HepG2 (cell line): ENCODE data around the gene OLFM4. TPM values are rescaled to one million over a fixed set of nuclear protein-coding genes. Genes with fewer than 3 reads are reported as not detected.

Source experiments
- ATAC-seq: fragments of 200-7000 bp; cut with Tn5 transposase; 3 replicates; pipeline ENCODE4 v1.9.1; 2020; ENCODE audit warnings: mild to moderate bottlenecking, moderate library complexity
- BruUV-seq: library from RNA; stranded (reverse); fragments of 400-500 nt; replicated peaks from 2 replicates; lab custom pipeline; 2021; lab: Mats Ljungman, UMichigan
- CTCF ChIA-PET: fragments of 300-600 bp; formaldehyde crosslinking; extraction: SDS; loops from one replicate; lab custom pipeline; 2021; ENCODE audit warnings: low total read pairs, inconsistent platforms, low intra/inter-chr PET ratio; lab: Yijun Ruan, JAX
- POLR2A ChIA-PET: fragments of 350-600 bp; sonication (Branson Sonifier 250); formaldehyde crosslinking; loops from one replicate; lab custom pipeline; 2020; ENCODE audit warnings: antibody characterized with exemption, inconsistent platforms; lab: Yijun Ruan, JAX
- DNase-seq: peaks from one replicate; pipeline ENCODE4 v3.0.0-alpha.2; 2015; ENCODE audit warnings: low spot score
- FAIRE-seq: peaks from 3 replicates; lab custom pipeline; 2011; peaks lifted over from hg19 to GRCh38; lab: Jason Lieb, UNC
- H2AFZ ChIP-seq: one replicate; pipeline ENCODE4 v1.6.1; 2011; ENCODE audit warnings: low read length, inconsistent platforms
- H3K27ac ChIP-seq: fragments of 300-600 bp; 3 replicates; pipeline ENCODE4 v1.8.0; 2011; ENCODE audit warnings: mixed run types, mild to moderate bottlenecking, mixed read lengths, low read length, inconsistent platforms; ENCODE audit not compliant: insufficient read depth; ENCODE audit errors: extremely low read length
- H3K27me3 ChIP-seq, 2 experiments: fragments of 200-600 bp in 1 of 2; 2 replicates in 1 of 2; 3 replicates in 1 of 2; pipeline versions ENCODE4 v1.6.0 to v1.8.0; 2011; ENCODE audit warnings: low read length in 2 of 2, mild to moderate bottlenecking in 2 of 2, moderate library complexity in 2 of 2, inconsistent platforms in 1 of 2; ENCODE audit not compliant: insufficient read depth in 2 of 2, control insufficient read depth in 1 of 2
- H3K36me3 ChIP-seq, 2 experiments: fragments of 200-600 bp in 1 of 2; replicated peaks in 1 of 2; 2 replicates in 1 of 2; 3 replicates in 1 of 2; pipeline versions ENCODE4 v1.5.1 to v1.8.0; 2011; ENCODE audit warnings: low read length in 2 of 2, inconsistent platforms in 1 of 2; ENCODE audit not compliant: insufficient read depth in 2 of 2, control insufficient read depth in 1 of 2
- H3K4me1 ChIP-seq: 2 replicates; pipeline ENCODE4 v1.5.1; 2012; ENCODE audit warnings: low read length, inconsistent platforms; ENCODE audit not compliant: insufficient read depth
- H3K4me2 ChIP-seq: 2 replicates; pipeline ENCODE4 v1.6.0; 2011; ENCODE audit warnings: low read depth, low read length, inconsistent platforms
- H3K4me3 ChIP-seq, 3 experiments: fragments of 200-600 bp in 1 of 3; sonication (generic), shearing (Covaris generic) in 1 of 3; replicated peaks in 1 of 3; 2 replicates each; pipeline ENCODE4 v1.5.1; 2011 to 2016; ENCODE audit warnings: low read length in 3 of 3, inconsistent platforms in 2 of 3, low read depth in 2 of 3, mild to moderate bottlenecking in 2 of 3, control low read depth in 1 of 3, mixed read lengths in 1 of 3; ENCODE audit not compliant: insufficient read depth in 1 of 3
- H3K79me2 ChIP-seq: one replicate; pipeline ENCODE4 v1.6.1; 2011; ENCODE audit warnings: low read length, inconsistent platforms; ENCODE audit not compliant: insufficient read depth
- H3K9ac ChIP-seq: 2 replicates; pipeline ENCODE4 v1.6.0; 2011; ENCODE audit warnings: mild to moderate bottlenecking, low read depth, low read length, inconsistent platforms; ENCODE audit not compliant: insufficient read depth
- H3K9me3 ChIP-seq: 2 replicates; pipeline ENCODE4 v1.5.1; 2012; ENCODE audit warnings: mild to moderate bottlenecking, low read length
- H4K20me1 ChIP-seq: 2 replicates; pipeline ENCODE4 v1.6.0; 2011; ENCODE audit warnings: inconsistent platforms, mild to moderate bottlenecking, low read length, moderate library complexity; ENCODE audit not compliant: insufficient read depth
- AGO2 ChIP-seq: fragments of 200-400 bp; formaldehyde crosslinking; optimal IDR thresholded peaks from 2 replicates; pipeline ENCODE3; 2017; ENCODE audit warnings: mild to moderate bottlenecking, low read depth, low read length, moderate library complexity
- ESRRA ChIP-seq: sonication (generic); formaldehyde crosslinking; IDR thresholded peaks from 2 replicates; pipeline ENCODE4 v1.5.1; 2020; ENCODE audit warnings: mild to moderate bottlenecking, low read depth, missing genetic modification reagents
- PCBP1 ChIP-seq: fragments of 200-400 bp; formaldehyde crosslinking; IDR thresholded peaks from 2 replicates; pipeline ENCODE4 v1.6.1; 2017; ENCODE audit warnings: mild to moderate bottlenecking, low read depth, low read length, borderline replicate concordance
- PHF5A ChIP-seq: IDR thresholded peaks from one replicate; pipeline ENCODE4 v1.6.1; 2018; ENCODE audit warnings: low read depth, missing genetic modification reagents; ENCODE audit not compliant: unreplicated experiment
- SIN3A ChIP-seq: IDR thresholded peaks from 2 replicates; pipeline ENCODE4 v1.6.1; 2011; ENCODE audit warnings: low read depth, mild to moderate bottlenecking, control low read depth, low read length, borderline replicate concordance
- TRIM24 ChIP-seq: sonication (generic); formaldehyde crosslinking; IDR thresholded peaks from 2 replicates; pipeline ENCODE4 v1.8.0; 2022; ENCODE audit warnings: mild to moderate bottlenecking, missing genetic modification reagents
- WGBS: methylation state at CpG from one replicate; pipeline ENCODE4 v1.1.6; 2017; ENCODE audit warnings: low lambda C conversion rate; 5-methylcytosine and 5-hydroxymethylcytosine counted together
- in situ Hi-C: cut with HindIII; loops from 2 replicates; pipeline ENCODE4 v1.10.0; 2017; ENCODE audit warnings: low pct_unique_long_range_greater_than_20kb; ENCODE audit not compliant: extremely low pct_ligation_motif_present
- intact Hi-C: fragments of 100-400 bp; cut with micrococcal nuclease; formaldehyde crosslinking; loops from one replicate; pipeline ENCODE4 v1.10.0; 2022; ENCODE audit not compliant: unreplicated experiment
- polyA plus RNA-seq, 8 experiments: library from polyadenylated mRNA; depleted of rRNA in 3 of 8; stranded (reverse) in 7 of 8; unstranded in 1 of 8; fragments of >200 nt; fragmentation: Illumina TruSeq in 4 of 8; extraction: Trizol in 4 of 8; gene quantifications; 2 replicates each; pipeline versions ENCODE4 v1.2.1 to v1.2.3, GENCODE V29; 2011 to 2016; ENCODE audit warnings: low read depth in 4 of 8, missing spikeins in 1 of 8, mixed read lengths in 1 of 8; ENCODE audit not compliant: insufficient read depth in 1 of 8
- total RNA-seq, 5 experiments: library from RNA; depleted of rRNA; stranded (reverse); fragments of >200 nt; fragmentation: Illumina TruSeq; extraction: Trizol; gene quantifications; 2 replicates each; pipeline ENCODE4 v1.2.3, GENCODE V29; 2016; ENCODE audit warnings: low read depth in 1 of 5
- TF ChIP-seq, protein P1 (sequence below): sonication (generic); formaldehyde crosslinking; IDR thresholded peaks from 2 replicates; pipeline ENCODE4 v1.5.0; 2020; ENCODE audit warnings: missing genetic modification reagents

Gene OLFM4
- total and polyA plus RNA-seq, 2 of the 13 experiments (the other 11 are each of a cell fraction or from before 2014, with no cell fraction given), result not detected

DNA sequence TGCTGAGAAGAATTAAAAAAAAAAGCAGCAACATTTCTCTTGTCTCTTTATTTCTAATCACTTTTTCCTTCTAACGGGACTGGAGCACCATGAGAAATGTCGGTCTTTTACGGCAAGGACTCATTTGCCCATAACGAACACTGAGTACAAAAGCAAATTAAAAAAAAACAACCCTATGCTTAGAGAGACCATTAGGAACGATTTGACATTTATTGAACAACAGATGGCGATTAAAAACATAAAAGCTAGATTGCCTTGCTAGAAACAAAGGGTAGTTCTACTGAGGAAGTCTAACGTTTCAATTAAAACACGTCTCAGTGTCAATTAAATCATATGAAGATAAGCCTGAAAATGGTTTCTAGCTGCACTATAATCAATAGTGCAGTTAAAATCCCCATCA, 51.1 kb downstream of the OLFM4 start (continued):
- no peak for TF ChIP-seq AGO2

DNA sequence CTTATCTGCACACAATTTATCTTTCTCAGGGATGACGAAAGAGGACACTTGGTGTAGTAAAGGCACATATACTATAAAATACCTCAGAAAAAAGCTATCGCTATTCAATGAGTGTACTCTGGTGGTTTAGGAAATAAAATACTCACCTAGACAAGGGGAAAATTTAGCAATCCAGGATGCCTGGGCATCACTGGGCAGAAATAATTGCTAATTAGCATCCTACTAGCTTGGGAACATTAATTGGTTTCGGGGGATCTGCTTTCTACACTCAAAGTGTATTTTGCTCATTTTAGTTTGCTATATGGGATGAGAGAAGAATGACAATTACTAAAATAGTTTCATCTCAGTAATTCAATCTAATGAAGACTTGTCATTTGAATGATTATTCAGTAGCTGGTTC, 60.3 kb downstream of the OLFM4 start:
- 0 out of 5 replicates have a peak, but pooled peaks cover 0 to 2% of the 10 kb centered on the region in 2 experiments for H3K27me3 ChIP-seq
- no peaks in the 10 kb centered on the region for H4K20me1 ChIP-seq
- H3K4me2 ChIP-seq, result no peak overlapping the region
- TF ChIP-seq ESRRA (CRISPR knock-in tag), result no peak
- no peak for TF ChIP-seq SIN3A
- no peak for TF ChIP-seq PCBP1
- no peak for TF ChIP-seq TRIM24 (CRISPR knock-in tag)
- no peak for TF ChIP-seq PHF5A
- TF ChIP-seq, protein P1, sequence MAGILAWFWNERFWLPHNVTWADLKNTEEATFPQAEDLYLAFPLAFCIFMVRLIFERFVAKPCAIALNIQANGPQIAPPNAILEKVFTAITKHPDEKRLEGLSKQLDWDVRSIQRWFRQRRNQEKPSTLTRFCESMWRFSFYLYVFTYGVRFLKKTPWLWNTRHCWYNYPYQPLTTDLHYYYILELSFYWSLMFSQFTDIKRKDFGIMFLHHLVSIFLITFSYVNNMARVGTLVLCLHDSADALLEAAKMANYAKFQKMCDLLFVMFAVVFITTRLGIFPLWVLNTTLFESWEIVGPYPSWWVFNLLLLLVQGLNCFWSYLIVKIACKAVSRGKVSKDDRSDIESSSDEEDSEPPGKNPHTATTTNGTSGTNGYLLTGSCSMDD (CRISPR knock-in tag), result no peak
- TF ChIP-seq, all 625 proteins: peak for 0
- H3K27ac ChIP-seq, result no peak overlapping the region
- WGBS, result 35% methylated on average over 3 of the region's 3 CpGs
- in situ Hi-C loops, result no loop called here
- no peak for DNase-seq
- no peaks in the 10 kb centered on the region for H3K4me1 ChIP-seq
- ChIA-PET CTCF (no interaction called here), POLR2A (no interaction called here)
- H3K9ac ChIP-seq, result no peak overlapping the region
- no peak for ATAC-seq
- intact Hi-C loops, result no loop called here
- FAIRE-seq, result no peak
- no peaks in the 10 kb centered on the region for H3K36me3 ChIP-seq
- no peaks in the 10 kb centered on the region for H3K79me2 ChIP-seq
- no peak overlapping the region for H2AFZ ChIP-seq
- no peak overlapping the region for H3K4me3 ChIP-seq
- BruUV-seq, result no TSS peak
- no peaks in the 10 kb centered on the region for H3K9me3 ChIP-seq
